Measurements from ENCODE around the gene BPIFA3.
"Not testable (repeated sequence)": the region's sequence is repeated elsewhere in the genome, so short reads cannot be mapped to it uniquely, and the experiment has no call there.

Gene BPIFA3

DNA sequence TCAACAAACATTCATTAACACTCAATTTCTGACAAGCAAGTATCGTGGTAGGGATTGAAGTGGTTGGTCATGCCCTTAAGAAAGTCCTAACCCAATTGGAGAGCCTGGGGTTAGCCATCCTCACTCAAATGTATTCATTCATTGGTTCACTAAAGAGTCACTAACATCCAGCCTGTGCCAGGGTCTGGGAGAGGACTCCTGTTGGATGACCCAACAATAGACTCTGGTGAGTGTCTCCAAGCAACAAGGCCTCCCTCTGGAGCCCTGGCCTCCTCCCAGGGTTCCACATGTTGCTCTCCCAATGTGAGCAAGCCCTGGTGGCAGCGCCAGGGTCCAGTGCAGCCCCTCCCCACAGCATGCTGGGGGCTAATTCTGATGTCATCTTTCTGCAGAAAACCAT lies at the start of gene BPIFA3:
TSS of gene BPIFA3 (plus strand) at position 301 of the 400 bp plus-strand sequence. CDS start 185 bp downstream, outside the sequence.
- no peak for DNase-seq (ENCODE audit: low read depth)

DNA sequence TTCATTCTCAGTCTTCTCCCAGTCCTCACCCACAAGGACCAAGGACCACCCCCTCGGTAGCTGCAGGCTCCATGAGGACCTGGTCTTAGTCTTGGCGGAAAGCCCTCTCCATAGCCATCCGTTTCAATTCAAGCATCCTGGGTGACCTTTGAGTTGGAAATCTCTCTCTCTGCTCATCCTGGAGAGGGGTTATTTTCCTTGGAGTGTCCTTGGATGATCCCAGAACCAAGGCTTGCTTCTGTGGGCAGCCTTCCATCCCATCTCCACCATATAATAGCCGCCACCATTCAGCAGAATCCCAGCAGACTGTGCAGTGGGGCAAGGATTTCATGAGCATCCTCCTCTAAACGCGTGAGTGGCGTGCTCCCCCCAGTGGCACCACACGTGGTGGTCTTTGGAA lies 49.3 kb upstream of the BPIFA3 start, which contains the start of gene BPIFA2:
TSS of gene BPIFA2 (plus strand) at position 301 of the 400 bp plus-strand sequence. CDS start 987 bp downstream, outside the sequence.
- no peak for DNase-seq (ENCODE audit: low read depth)

DNA sequence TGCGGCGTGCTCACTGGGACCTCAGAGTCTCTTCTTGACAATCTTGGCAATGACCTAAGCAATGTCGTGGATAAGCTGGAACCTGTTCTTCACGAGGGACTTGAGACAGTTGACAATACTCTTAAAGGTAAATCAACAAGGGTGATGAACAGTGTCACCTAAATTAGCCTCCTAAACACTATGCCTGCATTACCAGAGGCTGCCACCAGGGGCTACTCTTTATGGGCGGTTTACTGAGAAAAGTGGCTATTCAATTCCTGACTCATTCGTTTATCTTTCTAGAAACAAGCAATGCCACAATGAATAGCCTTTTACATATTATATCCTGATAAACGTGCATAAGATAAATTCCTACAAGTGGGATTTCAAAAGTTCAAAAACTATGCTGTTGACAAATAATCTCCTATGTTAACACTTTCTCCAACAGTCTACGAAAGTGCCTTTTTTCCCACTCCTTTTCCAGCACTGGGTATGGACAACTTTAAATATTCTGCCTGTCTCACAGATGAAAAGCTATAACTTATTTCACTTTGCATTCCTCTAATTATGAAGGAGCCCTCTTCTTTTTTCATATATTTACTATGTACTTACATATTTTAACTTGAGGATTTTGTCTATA lies 47.9 kb upstream of the BPIFA3 start:
- DNase-seq (ENCODE audit: low read depth), result peak; percentile 1

DNA sequence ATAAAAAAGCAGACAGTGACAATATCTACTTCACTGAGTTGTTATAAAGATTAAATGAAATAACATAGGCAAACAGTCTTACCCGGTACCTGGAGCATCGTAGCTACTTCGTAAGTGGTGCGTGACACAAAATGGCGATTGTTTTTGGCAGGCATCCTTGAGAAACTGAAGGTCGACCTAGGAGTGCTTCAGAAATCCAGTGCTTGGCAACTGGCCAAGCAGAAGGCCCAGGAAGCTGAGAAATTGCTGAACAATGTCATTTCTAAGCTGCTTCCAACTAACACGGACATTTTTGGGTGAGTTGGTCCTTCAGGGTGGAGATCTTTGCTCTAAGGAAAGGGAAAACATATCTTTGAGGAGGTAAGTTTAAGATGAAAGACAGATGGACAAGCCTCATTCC lies 44.4 kb upstream of the BPIFA3 start:
- DNase-seq (ENCODE audit: low read depth), result no peak

DNA sequence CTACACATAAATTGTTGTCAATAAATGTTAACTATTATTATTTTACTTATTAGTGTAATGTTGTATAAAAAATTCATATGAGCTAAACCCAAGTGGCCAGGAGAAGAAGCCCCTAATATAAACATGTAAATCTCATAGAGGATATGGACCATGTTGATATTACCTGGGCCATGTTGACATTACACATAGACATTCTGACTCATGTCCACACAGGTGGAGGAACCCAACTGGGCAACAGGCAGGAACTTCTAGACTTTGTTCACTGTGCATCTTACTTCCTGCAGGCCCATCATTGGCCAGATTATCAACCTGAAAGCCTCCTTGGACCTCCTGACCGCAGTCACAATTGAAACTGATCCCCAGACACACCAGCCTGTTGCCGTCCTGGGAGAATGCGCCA lies 42.0 kb upstream of the BPIFA3 start:
- no peak for DNase-seq (ENCODE audit: low read depth)

DNA sequence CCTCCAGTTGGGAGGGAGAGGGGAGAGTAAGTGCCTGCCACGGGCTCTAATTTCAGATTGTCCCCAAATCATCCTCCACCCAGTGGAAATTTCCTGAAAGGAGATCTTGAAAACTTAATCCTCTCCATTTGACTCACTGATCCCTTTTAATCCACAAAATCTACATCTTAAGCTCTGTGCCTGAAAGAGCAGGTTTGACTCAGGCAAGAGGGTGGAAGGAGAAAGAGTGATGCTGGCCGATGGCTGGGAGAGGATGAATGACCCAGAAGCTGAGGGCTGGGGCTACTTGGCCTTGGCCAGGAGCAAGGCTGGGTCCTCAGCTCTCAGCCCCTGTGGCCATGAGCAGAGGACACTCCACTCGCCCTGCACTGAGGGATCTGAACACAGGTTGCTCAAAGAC lies 41.1 kb upstream of the BPIFA3 start:
- no peak for DNase-seq (ENCODE audit: low read depth)

DNA sequence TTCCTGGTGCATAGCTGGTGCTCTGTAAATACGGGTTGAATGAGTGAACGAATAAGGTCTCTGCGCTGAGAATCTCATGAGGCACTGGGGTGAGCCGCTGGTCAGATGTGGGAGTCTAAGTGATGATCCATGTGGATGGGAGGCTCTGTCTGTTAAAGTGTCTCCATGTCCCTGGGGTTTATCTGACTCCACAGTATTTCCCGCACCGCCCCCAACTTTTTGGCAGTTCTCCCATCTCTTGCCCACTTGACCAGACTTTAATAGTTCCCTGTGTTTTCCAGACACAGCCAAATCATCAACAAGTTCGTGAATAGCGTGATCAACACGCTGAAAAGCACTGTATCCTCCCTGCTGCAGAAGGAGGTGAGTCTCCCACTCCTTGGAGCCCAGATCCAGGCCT lies 39.3 kb upstream of the BPIFA3 start:
- no peak for DNase-seq (ENCODE audit: low read depth)

DNA sequence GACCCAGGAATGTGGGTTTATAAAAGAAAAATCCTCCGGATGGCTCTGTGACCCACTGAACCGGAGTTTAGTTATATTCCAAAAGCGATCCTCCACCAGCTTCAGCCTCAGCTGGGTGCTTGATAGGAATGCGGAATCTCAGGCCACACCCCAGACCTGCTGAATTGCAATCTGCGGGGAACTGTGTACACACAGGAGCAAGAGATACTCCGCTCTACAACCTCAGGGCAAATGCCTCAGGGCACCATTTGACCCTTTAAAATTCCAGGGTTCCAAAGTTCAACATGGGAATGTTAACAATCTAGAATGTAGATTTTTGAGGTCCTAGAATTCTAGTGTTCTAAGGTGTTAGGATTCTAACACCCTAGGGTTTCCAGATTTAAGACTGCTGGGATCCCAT lies 38.4 kb upstream of the BPIFA3 start:
- DNase-seq (ENCODE audit: low read depth), result no peak

DNA sequence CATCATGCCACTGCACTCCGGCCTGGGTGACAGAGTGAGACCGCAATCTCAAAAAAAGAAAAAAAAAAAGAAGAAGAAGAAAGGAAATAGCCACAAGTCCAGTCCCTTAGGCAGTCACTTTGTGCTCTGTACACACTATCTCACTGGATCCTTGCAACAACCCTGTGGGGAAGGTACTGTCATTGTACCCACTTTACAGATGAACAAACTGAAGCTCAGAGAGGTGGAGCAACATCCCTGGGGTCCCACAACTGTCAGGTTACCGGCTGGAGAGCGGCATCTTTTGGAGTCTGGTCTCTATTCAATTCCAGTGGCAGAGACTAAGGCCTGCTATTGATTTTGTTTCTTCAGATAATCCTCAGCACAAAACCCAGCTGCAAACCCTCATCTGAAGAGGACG lies 37.0 kb upstream of the BPIFA3 start:
- DNase-seq (ENCODE audit: low read depth), result no peak

DNA sequence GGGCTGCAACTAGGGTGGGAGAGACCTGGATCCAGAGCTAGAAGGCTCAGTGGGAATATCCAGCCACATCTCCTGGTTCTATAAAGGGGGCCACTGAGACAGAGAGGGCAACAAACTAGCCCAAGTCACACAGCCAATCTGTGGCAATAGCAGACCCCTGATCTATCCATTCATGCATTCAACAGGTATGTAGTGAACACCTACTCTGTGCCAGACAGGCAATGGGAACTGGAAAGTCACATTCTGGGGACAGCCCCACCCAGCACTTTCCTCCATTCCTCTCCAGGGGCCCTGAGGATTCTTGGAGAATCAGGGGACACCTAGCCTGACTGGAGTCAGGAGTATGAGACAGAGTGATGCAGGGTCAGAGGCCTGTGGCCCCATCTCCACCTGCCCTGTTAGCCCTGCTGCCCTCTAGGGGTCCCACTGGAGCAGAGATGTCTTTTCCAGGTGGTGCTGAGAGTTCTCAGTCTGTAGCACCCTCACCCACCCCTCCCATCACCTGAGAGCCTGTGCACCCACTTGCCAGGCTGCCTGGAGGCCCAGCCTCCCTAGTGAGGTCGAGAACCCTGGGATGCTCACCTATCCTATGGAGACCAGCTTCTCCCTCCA lies 35.6 kb upstream of the BPIFA3 start:
- no peak for DNase-seq (ENCODE audit: low read depth)

DNA sequence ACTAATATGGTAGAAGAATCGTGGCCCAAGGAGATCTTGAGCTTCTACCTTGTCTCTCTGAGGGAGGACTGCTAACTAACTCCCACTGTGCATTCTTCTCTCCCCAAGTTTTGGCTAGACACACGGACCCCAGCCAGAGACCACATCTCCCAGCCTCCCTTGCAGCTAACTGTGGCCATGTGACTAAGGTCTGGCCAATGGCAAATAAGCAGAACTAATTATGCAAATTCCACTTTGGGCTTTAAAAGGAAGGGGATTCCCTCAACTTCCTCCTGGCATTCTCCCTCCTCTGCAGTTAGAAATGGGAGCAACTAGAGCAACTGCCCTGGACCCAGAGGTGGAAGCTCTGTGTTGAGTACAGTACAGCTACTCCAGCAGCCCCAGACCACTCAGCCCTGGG lies 33.8 kb upstream of the BPIFA3 start:
- DNase-seq (ENCODE audit: low read depth), result no peak

DNA sequence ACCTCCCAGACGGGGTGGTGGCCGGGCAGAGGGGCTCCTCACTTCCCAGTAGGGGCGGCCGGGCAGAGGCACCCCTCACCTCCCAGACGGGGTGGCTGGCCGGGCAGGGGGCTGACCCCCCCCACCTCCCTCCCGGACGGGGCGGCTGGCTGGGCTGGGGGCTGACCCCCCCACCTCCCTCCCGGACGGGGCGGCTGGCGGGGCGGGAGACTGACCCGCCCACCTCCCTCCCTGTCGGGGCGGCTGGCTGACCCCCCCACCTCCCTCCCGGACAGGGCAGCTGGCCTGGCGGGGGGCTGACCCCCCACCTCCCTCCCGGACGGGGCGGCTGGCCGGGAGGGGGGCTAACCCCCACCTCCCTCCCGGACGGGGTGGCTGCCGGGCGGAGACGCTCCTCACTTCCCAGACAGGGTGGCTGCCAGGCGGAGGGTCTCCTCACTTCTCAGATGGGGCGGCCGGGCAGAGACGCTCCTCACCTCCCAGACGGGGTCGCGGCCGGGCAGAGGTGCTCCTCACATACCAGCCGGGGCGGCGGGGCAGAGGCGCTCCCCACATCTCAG lies 32.0 kb upstream of the BPIFA3 start:
- DNase-seq (ENCODE audit: low read depth), result not testable (repeated sequence)

DNA sequence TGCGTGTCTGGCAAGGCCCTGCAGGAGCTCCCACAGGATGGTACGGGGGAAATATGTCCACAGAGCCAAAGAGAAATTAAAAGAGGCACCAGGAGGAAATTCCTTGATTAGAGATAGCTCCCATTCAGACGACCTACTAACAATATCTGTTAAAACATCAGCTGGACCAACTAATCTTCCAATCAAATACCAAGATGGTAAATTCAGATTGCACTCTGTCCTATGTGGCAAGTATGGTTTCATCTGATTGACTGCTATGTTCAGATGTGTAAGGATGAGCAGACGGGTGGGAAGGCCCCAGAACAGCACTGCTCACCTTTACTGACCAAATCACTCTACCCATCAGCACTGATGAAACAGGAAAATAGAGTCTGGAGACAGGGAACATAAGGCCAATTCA lies 29.7 kb upstream of the BPIFA3 start:
- DNase-seq (ENCODE audit: low read depth), result no peak

DNA sequence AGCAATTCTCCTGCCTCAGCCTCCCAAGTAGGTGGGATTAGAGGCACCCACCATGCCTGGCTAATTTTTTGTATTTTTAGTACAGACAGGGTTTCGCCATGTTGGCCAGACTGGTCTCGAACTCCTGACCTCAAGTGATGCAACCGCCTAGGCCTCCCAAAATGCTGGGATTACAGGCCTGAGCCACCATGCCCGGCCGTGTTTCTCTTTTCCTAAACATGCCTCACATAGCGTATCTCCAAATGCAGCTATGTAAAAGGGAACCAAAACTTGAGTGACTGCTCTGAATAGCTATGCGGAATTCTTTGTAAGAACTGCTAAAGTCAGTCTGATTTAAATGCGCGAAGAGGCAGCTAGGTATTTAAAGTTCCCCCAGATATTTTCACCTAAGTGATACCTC lies 28.7 kb upstream of the BPIFA3 start:
- DNase-seq (ENCODE audit: low read depth), result no peak

DNA sequence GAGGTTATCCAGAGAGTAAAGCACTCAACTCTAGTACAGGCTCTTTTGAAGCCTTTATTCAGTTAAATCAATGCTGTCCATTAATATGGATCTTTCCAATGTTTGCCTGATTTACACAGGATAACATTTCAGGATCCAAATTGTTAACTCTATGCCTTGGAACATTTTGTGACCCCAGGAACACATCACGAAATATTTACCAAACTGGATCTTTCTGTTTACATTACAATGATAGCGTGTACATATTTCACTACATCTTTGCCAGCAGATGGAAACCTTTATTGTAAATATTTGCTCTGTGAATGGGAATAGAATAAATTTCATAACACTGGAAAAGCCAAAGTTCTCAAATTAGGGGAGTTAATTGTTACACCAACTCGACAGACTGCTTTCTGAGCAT lies 25.7 kb upstream of the BPIFA3 start:
- DNase-seq (ENCODE audit: low read depth), result no peak

DNA sequence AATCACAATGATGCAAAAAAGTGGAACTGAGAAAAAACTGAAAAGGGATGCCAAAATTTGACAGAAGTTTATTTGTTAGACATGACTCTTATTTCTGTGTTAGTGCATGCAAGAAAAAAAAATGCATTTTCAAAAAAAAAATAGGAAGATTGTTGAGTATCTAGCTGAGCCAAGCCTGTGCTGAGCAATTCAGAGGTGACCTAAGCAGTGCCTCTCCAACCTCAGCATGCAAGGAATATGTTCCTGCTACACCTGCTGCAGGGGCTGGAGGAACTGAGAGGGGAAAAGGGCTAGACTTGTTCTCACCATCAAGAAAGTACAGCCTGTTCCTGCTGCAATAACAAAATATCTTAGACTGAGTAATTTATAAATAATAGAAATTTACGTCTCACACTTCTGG lies 25.2 kb upstream of the BPIFA3 start:
- no peak for DNase-seq (ENCODE audit: low read depth)

DNA sequence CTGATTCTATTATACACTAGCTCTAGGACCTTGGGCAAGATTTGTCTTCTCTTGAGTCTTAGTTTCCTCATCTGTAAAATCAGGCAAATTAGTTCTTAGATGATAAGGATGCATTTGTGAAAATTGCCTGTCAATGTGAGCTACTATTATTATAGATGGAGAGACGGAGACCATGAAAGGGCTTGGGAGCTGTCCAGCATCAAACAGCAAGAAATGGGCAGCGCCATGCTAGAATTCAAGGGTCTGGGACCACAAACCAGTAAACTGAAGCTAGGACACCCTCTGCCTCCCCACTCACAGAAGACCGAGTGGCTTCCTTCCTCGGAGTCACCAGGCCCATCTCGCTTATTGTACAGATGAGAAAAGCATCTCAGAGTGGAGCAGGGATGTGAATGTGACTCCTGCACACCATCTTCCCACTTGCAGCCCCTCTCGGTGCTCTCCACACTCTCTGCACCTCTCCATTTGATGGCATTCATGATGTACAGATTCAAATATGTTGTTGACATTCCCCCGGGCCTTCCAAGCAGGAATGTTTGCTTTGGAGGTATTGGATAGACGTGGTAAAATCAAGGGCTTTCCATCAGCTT lies 24.1 kb upstream of the BPIFA3 start:
- DNase-seq (ENCODE audit: low read depth), result no peak

DNA sequence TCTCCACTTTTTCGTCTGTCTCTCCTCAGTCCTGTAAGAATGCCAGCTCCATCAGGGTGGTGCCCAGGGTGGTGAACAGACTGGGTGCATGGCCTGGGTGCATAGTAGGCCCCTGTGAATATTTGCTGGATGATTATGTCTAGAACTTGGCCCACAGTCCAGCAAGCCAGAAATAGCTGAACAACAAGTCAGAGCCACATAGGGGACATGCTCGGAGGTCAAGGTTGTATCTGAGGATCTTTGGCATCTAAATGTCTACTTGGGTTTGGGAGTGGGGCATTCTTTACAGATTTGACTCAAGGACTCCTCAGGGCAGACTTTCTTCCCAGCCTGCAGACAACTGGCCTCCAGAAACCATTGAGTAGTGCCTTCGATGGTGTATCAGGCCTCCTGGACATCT lies 18.1 kb upstream of the BPIFA3 start:
- DNase-seq (ENCODE audit: low read depth), result no peak

DNA sequence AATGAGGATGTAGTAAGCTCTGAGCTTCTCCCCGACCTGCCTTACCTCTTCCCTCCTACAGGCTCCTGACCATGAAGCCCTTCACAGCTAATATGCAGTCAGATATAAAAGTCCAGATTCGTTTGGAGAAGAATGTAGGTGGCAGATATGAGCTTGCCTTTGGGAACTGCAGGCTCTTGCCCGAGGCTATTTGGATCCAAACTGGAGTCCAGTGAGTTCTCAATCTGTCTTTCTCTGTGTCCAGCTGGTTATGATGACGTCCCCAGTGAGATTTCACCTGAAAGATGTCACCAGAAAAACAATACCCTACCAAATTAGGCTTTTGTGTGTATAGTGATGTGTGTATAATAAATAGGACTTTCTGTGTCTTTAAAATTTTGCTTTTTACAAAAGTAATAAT lies 14.7 kb upstream of the BPIFA3 start:
- DNase-seq (ENCODE audit: low read depth), result no peak

DNA sequence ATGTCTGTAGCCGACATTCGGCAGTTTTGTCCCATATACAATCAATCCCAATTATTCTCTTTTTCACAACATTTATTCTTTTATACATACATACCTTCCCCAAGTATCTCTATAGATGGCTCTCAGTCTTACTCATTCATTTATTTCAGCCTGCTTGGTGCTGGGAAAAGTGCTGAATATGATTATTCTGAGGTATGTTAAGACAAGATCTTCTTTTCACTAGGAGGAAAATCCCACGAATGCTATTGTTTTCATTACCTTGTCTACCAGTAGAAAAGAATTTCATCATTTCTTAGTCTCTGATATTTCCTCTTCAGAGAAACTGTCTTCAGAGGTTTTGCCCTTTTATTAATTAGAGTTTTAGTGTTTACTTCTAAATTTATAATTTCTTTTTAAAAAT lies 13.7 kb upstream of the BPIFA3 start:
- no peak for DNase-seq (ENCODE audit: low read depth)

DNA sequence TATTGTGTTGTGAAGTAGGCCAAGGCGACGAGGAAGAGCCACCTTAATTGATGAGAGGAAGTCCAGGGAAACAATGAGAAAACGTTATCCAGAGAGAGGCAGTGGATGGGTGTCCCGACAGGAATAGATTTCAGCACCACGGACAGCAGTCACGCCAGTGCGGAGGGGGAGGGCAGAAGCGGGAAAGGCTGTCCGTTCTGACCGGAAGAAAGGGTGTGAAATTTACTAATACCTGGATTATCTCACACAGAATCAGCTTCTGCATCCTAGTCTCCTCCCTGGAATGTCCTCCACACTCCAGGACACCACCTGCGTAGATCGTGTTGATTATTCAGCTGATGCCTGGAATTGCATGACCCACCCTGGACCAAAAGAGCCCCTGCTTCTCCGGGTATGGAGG lies 7.4 kb upstream of the BPIFA3 start:
- DNase-seq (ENCODE audit: low read depth), result peak; percentile 45

DNA sequence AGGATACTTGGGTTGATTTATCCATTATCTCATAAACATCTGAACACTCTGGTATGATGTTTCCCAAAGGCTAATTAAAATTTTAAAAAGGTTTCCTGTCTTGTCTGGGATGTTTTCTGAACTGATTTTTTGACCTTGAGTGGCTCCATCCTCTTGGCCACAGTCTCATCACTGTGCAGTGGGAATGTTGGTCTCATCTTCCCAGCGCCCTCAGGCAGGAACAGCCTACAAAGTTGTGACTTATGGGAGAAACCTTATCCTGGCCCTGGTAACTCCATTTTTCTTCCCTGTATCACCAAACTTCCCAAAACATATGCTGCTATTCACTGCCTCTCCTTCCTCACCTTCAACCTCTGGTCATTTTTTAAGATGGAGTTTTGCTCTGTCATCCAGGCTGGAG lies 6.8 kb upstream of the BPIFA3 start:
- no peak for DNase-seq (ENCODE audit: low read depth)

DNA sequence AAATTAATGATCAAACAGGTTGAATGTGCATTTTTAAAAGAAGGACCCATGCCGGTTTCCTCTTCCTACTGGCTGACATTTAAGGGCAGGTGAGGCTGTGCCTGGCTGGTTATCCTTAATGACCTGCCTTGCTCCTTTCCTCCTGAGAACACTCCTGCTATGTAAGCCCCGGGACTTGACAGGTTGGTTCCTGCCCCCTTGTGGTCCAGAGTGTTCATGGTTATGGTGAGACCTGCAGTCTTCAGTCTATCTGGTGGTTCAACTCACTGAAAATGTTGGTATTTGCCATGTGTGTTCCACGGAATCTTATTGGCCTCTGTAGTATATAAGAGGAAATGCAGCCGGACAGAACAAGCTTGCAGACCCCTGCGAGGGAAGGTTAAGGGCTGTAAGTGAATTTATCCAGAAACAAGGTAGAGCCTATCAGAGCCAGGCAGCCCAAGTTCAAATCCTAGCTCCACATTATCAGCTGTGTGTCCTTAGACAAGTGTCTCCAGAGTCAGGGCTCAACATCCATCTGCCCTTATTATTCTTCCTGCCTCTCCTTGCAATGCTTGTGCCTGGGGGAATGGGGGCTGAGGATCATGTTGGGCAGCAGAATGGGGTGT lies 5.2 kb upstream of the BPIFA3 start:
- DNase-seq (ENCODE audit: low read depth), result peak; percentile 33

Measured in amniotic epithelial cell (primary cell).